Keratinocyte (primary cell): ENCODE data around the gene LTC4S. TPM values are rescaled to one million over a fixed set of nuclear protein-coding genes. Genes with fewer than 3 reads are reported as not detected.

ENCODE experiments used
- DNase-seq: peaks from one replicate; pipeline ENCODE4 v3.0.0-alpha.2; 2011; ENCODE audit warnings: low read depth, missing footprints, low spot score
- FAIRE-seq: peaks from 2 replicates; lab custom pipeline; 2011; peaks lifted over from hg19 to GRCh38; lab: Jason Lieb, UNC
- H2AFZ ChIP-seq: 2 replicates; pipeline ENCODE4 v1.6.0; 2012; ENCODE audit warnings: low read length, control low read depth, inconsistent platforms; ENCODE audit not compliant: control insufficient read depth
- H3K27ac ChIP-seq: 2 replicates; pipeline ENCODE4 v1.5.1; 2011; ENCODE audit warnings: low read length; ENCODE audit not compliant: control insufficient read depth, insufficient read depth
- H3K27me3 ChIP-seq: 3 replicates; pipeline ENCODE4 v1.6.0; 2011; ENCODE audit warnings: low read length; ENCODE audit not compliant: control insufficient read depth, insufficient read depth; ENCODE audit errors: extremely low read depth
- H3K36me3 ChIP-seq, 2 experiments: 2 replicates in 1 of 2; 3 replicates in 1 of 2; pipeline ENCODE4 v1.5.1; 2011; ENCODE audit warnings: low read length in 2 of 2, mild to moderate bottlenecking in 1 of 2; ENCODE audit not compliant: control insufficient read depth in 2 of 2, insufficient read depth in 2 of 2; ENCODE audit errors: extremely low read depth in 1 of 2
- H3K4me1 ChIP-seq: 3 replicates; pipeline ENCODE4 v1.5.1; 2011; ENCODE audit warnings: low read length; ENCODE audit not compliant: control insufficient read depth, insufficient read depth; ENCODE audit errors: extremely low read depth
- H3K4me2 ChIP-seq: 3 replicates; pipeline ENCODE4 v1.6.0; 2011; ENCODE audit warnings: low read depth, low read length; ENCODE audit not compliant: control insufficient read depth, insufficient read depth; ENCODE audit errors: extremely low read depth
- H3K4me3 ChIP-seq, 3 experiments: fragments of 200-600 bp in 1 of 3; sonication (generic) in 1 of 3; 2 replicates in 2 of 3; 3 replicates in 1 of 3; pipeline ENCODE4 v1.5.1; 2011 to 2016; ENCODE audit warnings: low read length in 3 of 3, mild to moderate bottlenecking in 3 of 3, control low read depth in 2 of 3, inconsistent platforms in 1 of 3, low read depth in 1 of 3, mixed read lengths in 1 of 3, mixed run types in 1 of 3, moderate library complexity in 1 of 3; ENCODE audit not compliant: control insufficient read depth in 2 of 3, insufficient read depth in 2 of 3; ENCODE audit errors: extremely low read depth in 1 of 3
- H3K79me2 ChIP-seq: 2 replicates; pipeline ENCODE4 v1.6.0; 2012; ENCODE audit warnings: low read length; ENCODE audit not compliant: control insufficient read depth, insufficient read depth
- H3K9ac ChIP-seq: 3 replicates; pipeline ENCODE4 v1.6.0; 2011; ENCODE audit warnings: low read length; ENCODE audit not compliant: control insufficient read depth, insufficient read depth; ENCODE audit errors: extremely low read depth
- H3K9me1 ChIP-seq: 3 replicates; pipeline ENCODE4 v1.6.0; 2011; ENCODE audit warnings: low read length; ENCODE audit not compliant: control insufficient read depth, insufficient read depth; ENCODE audit errors: extremely low read depth
- H3K9me3 ChIP-seq: 2 replicates; pipeline ENCODE4 v1.5.1; 2012; ENCODE audit warnings: low read depth, low read length; ENCODE audit not compliant: control insufficient read depth
- H4K20me1 ChIP-seq: 3 replicates; pipeline ENCODE4 v1.6.0; 2011; ENCODE audit warnings: low read length; ENCODE audit not compliant: control insufficient read depth, insufficient read depth; ENCODE audit errors: extremely low read depth
- EZH2 ChIP-seq: IDR thresholded peaks from one replicate; pipeline ENCODE4 v1.6.1; 2012; ENCODE audit warnings: inconsistent platforms, mild to moderate bottlenecking, low read length, moderate library complexity
- dilution Hi-C: fragments of 300-500 bp; cut with MboI; formaldehyde crosslinking; loops from one replicate; pipeline ENCODE4 v1.7.0; 2020; ENCODE audit warnings: low sequenced_read_pairs; ENCODE audit not compliant: extremely low pct_ligation_motif_present
- polyA plus RNA-seq, 5 experiments: library from polyadenylated mRNA; depleted of rRNA in 3 of 5; stranded (reverse) in 3 of 5; stranded (forward) in 1 of 5; unstranded in 1 of 5; fragments of >200 nt; gene quantifications; 1 replicate in 1 of 5; 2 replicates in 3 of 5; 3 replicates in 1 of 5; pipeline versions ENCODE4 v1.2.1 to v1.2.3, GENCODE V29; 2011 to 2012; ENCODE audit warnings: missing spikeins in 2 of 5, low read depth in 1 of 5, low replicate concordance in 1 of 5
- TF ChIP-seq, protein P1 (sequence below), 3 experiments: IDR thresholded peaks in 1 of 3; conservative IDR thresholded peaks in 1 of 3; optimal IDR thresholded peaks in 1 of 3; 2 replicates in 2 of 3; 3 replicates in 1 of 3; pipeline versions ENCODE3 to v1.5.1; 2011; ENCODE audit warnings: low read length in 3 of 3, mild to moderate bottlenecking in 3 of 3, moderate library complexity in 2 of 3, control low read depth in 1 of 3, inconsistent platforms in 1 of 3; ENCODE audit not compliant: insufficient read depth in 2 of 3; ENCODE audit errors: extremely low read depth in 1 of 3

The LTC4S gene
- polyA plus RNA-seq, 1 donor (not counting 4 experiments of a cell fraction or from before 2014, with no cell fraction given), result not detected

DNA sequence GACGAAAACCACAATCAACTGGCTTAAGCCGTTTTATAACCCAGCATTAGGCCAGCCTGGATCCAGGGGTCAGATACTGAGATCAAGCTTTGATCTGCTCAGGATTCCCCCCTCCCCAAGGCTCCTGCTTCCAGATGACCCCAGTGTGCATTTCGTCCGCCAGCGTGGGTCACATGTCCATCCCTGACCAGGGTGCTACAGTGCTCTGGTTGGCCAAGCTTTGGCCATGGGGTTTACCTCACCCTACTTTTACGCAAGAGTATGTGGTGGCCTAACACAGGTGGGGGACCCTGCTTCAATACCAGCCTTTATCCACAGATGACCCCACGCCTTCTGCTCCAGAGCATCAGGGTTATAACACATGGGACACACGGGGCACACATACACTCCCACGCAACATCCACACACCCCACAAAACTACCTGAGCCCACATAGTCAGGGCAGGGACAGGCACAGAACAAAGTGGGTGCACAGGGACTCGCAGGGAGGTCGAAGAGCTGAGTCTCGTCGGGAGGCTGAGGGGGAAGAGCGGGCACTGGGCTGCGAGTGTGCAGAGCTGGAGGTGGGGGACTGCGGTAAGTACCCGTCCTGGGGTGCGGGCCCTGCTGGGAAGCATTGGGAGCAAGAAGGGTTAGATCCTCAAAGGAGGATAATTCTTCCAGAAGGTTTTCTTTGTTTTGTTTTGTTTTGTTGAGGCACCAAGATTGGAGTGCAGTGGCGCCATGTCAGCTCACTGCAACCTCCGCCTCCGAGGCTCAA is 21.9 kb downstream of the LTC4S start:
- no peaks in the 10 kb centered on the region for H3K79me2 ChIP-seq
- DNase-seq (no peak), FAIRE-seq (no peak)
- H3K36me3 ChIP-seq, result peaks cover 0 to 4% of the 10 kb centered on the region in 2 experiments
- H2AFZ ChIP-seq, result no peak overlapping the region
- no peak overlapping the region for H3K4me2 ChIP-seq
- H4K20me1 ChIP-seq, result no peaks in the 10 kb centered on the region
- peaks cover 26% of the 10 kb centered on the region for H3K4me1 ChIP-seq
- no peak overlapping the region for H3K27ac ChIP-seq
- no peak overlapping the region for H3K4me3 ChIP-seq
- no peaks in the 10 kb centered on the region for H3K9me1 ChIP-seq
- H3K9ac ChIP-seq, result no peak overlapping the region
- H3K27me3 ChIP-seq, result no peaks in the 10 kb centered on the region
- no peaks in the 10 kb centered on the region for H3K9me3 ChIP-seq
- dilution Hi-C loops, result no loop called here
- TF ChIP-seq EZH2, result no peak
- TF ChIP-seq, protein P1, sequence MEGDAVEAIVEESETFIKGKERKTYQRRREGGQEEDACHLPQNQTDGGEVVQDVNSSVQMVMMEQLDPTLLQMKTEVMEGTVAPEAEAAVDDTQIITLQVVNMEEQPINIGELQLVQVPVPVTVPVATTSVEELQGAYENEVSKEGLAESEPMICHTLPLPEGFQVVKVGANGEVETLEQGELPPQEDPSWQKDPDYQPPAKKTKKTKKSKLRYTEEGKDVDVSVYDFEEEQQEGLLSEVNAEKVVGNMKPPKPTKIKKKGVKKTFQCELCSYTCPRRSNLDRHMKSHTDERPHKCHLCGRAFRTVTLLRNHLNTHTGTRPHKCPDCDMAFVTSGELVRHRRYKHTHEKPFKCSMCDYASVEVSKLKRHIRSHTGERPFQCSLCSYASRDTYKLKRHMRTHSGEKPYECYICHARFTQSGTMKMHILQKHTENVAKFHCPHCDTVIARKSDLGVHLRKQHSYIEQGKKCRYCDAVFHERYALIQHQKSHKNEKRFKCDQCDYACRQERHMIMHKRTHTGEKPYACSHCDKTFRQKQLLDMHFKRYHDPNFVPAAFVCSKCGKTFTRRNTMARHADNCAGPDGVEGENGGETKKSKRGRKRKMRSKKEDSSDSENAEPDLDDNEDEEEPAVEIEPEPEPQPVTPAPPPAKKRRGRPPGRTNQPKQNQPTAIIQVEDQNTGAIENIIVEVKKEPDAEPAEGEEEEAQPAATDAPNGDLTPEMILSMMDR (optimal IDR thresholded peaks at IDR 0.05 in 1 of 3, IDR thresholded peaks at IDR 0.05 in 1 of 3, conservative IDR thresholded peaks at IDR 0.05 in 1 of 3; ENCODE audit: extremely low read depth in 1 of 3, insufficient read depth in 2 of 3, low read length in 3 of 3), result no peak

DNA sequence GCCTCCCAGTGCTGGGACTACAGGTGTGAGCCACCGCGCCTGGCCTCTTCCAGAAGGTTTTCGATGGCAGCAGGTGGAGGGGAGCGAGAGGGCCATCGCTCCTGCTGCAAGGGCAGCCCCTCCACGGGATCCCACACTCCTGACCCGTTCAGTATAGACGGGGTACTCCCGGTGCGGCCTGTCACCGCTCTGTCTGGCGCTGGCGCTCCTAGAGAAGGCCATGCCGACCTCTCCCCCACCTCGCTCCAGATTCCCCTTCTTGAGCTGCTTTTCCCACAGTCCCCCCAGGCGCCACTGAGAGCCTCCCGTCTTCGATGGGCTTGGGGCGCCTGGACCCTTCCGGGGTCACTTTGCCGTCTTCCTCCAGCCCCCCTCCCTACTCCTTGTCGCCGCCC is 22.6 kb downstream of the LTC4S start:
- Histone ChIP-seq H3K36me3 (peaks cover 0 to 4% of the 10 kb centered on the region in 2 experiments), H3K9me1 (no peaks in the 10 kb centered on the region), H2AFZ (no peak overlapping the region), H3K79me2 (peaks cover 7% of the 10 kb centered on the region), H3K9ac (no peak overlapping the region), H3K4me3 (no peak overlapping the region), H3K4me2 (no peak overlapping the region), H3K27ac (no peak overlapping the region), H3K27me3 (no peaks in the 10 kb centered on the region), H3K4me1 (peaks cover 26% of the 10 kb centered on the region), H4K20me1 (no peaks in the 10 kb centered on the region), H3K9me3 (no peaks in the 10 kb centered on the region)
- DNase-seq (no peak), FAIRE-seq (no peak)
- dilution Hi-C loops, result no loop called here
- TF ChIP-seq EZH2, result no peak
- TF ChIP-seq, protein P1 (optimal IDR thresholded peaks at IDR 0.05 in 1 of 3, IDR thresholded peaks at IDR 0.05 in 1 of 3, conservative IDR thresholded peaks at IDR 0.05 in 1 of 3; ENCODE audit: extremely low read depth in 1 of 3, insufficient read depth in 2 of 3, low read length in 3 of 3), result no peak
